ENCODE results near the gene DYNC1I1. TPM values are rescaled to one million over a fixed set of nuclear protein-coding genes. Genes with fewer than 3 reads are reported as not detected.

Gene DYNC1I1
- total and polyA plus RNA-seq, 2 of the 13 experiments (the other 11 are each of a cell fraction or from before 2014, with no cell fraction given), result not detected

DNA sequence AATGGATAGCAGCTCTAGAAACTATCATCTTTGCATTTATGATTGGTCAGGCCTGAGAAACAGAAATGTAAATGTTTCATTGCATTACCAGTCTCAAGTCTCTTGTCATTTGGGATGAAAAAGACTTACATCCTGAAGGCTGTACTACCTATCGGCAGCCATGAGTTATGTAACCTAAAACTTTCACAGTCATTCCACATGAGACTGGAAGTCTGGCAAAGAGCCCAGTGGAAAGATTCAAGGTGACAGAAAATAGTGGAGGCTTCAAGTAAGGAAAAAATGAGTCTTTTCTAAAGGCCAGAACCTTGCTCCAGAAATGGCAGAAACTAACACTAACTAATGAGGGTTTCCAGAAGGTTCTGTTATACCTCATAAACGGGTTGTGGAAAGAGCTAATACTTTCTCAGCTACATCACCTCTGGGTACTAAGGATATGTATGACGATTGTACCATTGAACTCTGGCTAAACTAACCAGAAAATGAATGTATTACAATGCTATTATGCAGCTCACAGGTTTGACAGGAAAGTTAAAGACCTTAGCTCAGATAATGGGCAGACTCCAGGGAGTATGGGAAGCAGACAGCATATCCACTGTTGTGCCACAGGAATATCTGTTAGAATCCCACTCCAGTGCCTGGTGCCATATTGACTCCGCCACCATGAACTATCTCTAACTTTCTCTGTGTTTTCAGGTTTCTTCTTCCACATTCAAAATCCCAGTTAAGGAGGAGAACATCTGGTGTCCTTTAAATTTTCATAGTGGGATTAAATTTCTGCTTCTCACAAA, 41.7 kb upstream of the DYNC1I1 start:
- no peak overlapping the region for H3K9ac ChIP-seq (ENCODE audit: insufficient read depth, low read depth, low read length)
- intact Hi-C loops (cut with micrococcal nuclease; ENCODE audit: unreplicated experiment), result no loop called here
- ATAC-seq, result no peak
- peak; percentile 16 for DNase-seq (ENCODE audit: low spot score)
- no peaks in the 10 kb centered on the region for H4K20me1 ChIP-seq (ENCODE audit: insufficient read depth, low read length)
- no peaks in the 10 kb centered on the region for H3K36me3 ChIP-seq (replicated peaks in 1 of 2; ENCODE audit: control insufficient read depth in 1 of 2, insufficient read depth in 2 of 2, low read length in 2 of 2)
- in situ Hi-C loops (cut with HindIII; ENCODE audit: extremely low pct_ligation_motif_present, low pct_unique_long_range_greater_than_20kb), result no loop called here
- H3K9me3 ChIP-seq (ENCODE audit: low read length), result no peaks in the 10 kb centered on the region
- no peaks in the 10 kb centered on the region for H3K4me1 ChIP-seq (ENCODE audit: insufficient read depth, low read length)
- 38% methylated on average over 4 of the region's 4 CpGs for WGBS (ENCODE audit: low lambda C conversion rate)
- no peaks in the 10 kb centered on the region for H3K79me2 ChIP-seq (ENCODE audit: insufficient read depth, low read length)
- POLR2A ChIA-PET, result no interaction called here
- no peak overlapping the region for H3K4me3 ChIP-seq (replicated peaks in 1 of 3; ENCODE audit: insufficient read depth in 1 of 3, low read depth in 2 of 3, low read length in 3 of 3)
- FAIRE-seq, result no peak
- H2AFZ ChIP-seq (ENCODE audit: low read length), result no peak overlapping the region
- no peak overlapping the region for H3K27ac ChIP-seq (ENCODE audit: extremely low read length, insufficient read depth, low read length)
- H3K4me2 ChIP-seq (ENCODE audit: low read depth, low read length), result no peak overlapping the region
- BruUV-seq (replicated peaks), result no TSS peak
- CTCF ChIA-PET (ENCODE audit: low intra/inter-chr PET ratio, low total read pairs), result no interaction called here
- TF ChIP-seq CC2D1A (CRISPR knock-in tag; IDR thresholded peaks at IDR 0.05), result no peak
- no peak for TF ChIP-seq ZFYVE20 (CRISPR knock-in tag; IDR thresholded peaks at IDR 0.05; ENCODE audit: borderline replicate concordance, low read depth)
- TF ChIP-seq, protein P1, sequence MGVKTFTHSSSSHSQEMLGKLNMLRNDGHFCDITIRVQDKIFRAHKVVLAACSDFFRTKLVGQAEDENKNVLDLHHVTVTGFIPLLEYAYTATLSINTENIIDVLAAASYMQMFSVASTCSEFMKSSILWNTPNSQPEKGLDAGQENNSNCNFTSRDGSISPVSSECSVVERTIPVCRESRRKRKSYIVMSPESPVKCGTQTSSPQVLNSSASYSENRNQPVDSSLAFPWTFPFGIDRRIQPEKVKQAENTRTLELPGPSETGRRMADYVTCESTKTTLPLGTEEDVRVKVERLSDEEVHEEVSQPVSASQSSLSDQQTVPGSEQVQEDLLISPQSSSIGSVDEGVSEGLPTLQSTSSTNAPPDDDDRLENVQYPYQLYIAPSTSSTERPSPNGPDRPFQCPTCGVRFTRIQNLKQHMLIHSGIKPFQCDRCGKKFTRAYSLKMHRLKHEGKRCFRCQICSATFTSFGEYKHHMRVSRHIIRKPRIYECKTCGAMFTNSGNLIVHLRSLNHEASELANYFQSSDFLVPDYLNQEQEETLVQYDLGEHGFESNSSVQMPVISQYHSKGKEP (CRISPR knock-in tag; IDR thresholded peaks at IDR 0.05), result no peak
- no peak for TF ChIP-seq ZIK1 (CRISPR knock-in tag; IDR thresholded peaks at IDR 0.05; ENCODE audit: borderline replicate concordance, low read depth)
- no peak for TF ChIP-seq SIX1 (CRISPR knock-in tag; IDR thresholded peaks at IDR 0.05; ENCODE audit: borderline replicate concordance)
- no peak for TF ChIP-seq MED13 (CRISPR knock-in tag; IDR thresholded peaks at IDR 0.05)
- TF ChIP-seq, protein P2, sequence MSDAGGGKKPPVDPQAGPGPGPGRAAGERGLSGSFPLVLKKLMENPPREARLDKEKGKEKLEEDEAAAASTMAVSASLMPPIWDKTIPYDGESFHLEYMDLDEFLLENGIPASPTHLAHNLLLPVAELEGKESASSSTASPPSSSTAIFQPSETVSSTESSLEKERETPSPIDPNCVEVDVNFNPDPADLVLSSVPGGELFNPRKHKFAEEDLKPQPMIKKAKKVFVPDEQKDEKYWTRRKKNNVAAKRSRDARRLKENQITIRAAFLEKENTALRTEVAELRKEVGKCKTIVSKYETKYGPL (CRISPR knock-in tag; IDR thresholded peaks at IDR 0.05), result peak; percentile 46; the same call in 1 of the 2 replicates
- no peak for TF ChIP-seq AKAP8 (CRISPR knock-in tag; IDR thresholded peaks at IDR 0.05)
- no peak for TF ChIP-seq SRY (CRISPR knock-in tag; IDR thresholded peaks at IDR 0.05)
- TF ChIP-seq NFRKB (IDR thresholded peaks at IDR 0.05), result no peak
- no peak for TF ChIP-seq SMAD9 (CRISPR knock-in tag; IDR thresholded peaks at IDR 0.05)
- no peak for TF ChIP-seq KAT8 (CRISPR knock-in tag; IDR thresholded peaks at IDR 0.05)
- TF ChIP-seq, protein P3, sequence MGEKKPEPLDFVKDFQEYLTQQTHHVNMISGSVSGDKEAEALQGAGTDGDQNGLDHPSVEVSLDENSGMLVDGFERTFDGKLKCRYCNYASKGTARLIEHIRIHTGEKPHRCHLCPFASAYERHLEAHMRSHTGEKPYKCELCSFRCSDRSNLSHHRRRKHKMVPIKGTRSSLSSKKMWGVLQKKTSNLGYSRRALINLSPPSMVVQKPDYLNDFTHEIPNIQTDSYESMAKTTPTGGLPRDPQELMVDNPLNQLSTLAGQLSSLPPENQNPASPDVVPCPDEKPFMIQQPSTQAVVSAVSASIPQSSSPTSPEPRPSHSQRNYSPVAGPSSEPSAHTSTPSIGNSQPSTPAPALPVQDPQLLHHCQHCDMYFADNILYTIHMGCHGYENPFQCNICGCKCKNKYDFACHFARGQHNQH (CRISPR knock-in tag; IDR thresholded peaks at IDR 0.05), result no peak
- no peak for TF ChIP-seq KAT7 (CRISPR knock-in tag; IDR thresholded peaks at IDR 0.05; ENCODE audit: borderline replicate concordance)
- no peak for TF ChIP-seq HNRNPLL (IDR thresholded peaks at IDR 0.05; ENCODE audit: low read depth, low read length, poor library complexity, severe bottlenecking)
- TF ChIP-seq, protein P4, sequence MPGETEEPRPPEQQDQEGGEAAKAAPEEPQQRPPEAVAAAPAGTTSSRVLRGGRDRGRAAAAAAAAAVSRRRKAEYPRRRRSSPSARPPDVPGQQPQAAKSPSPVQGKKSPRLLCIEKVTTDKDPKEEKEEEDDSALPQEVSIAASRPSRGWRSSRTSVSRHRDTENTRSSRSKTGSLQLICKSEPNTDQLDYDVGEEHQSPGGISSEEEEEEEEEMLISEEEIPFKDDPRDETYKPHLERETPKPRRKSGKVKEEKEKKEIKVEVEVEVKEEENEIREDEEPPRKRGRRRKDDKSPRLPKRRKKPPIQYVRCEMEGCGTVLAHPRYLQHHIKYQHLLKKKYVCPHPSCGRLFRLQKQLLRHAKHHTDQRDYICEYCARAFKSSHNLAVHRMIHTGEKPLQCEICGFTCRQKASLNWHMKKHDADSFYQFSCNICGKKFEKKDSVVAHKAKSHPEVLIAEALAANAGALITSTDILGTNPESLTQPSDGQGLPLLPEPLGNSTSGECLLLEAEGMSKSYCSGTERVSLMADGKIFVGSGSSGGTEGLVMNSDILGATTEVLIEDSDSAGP (CRISPR knock-in tag; IDR thresholded peaks at IDR 0.05; ENCODE audit: borderline replicate concordance), result no peak
- peak; percentile 57; the same call in 1 of the 2 replicates for TF ChIP-seq CEBPB (IDR thresholded peaks at IDR 0.05; ENCODE audit: borderline replicate concordance, low read depth, low read length)
- no peaks in the 10 kb centered on the region for H3K27me3 ChIP-seq (ENCODE audit: control insufficient read depth in 1 of 2, insufficient read depth in 2 of 2, low read length in 2 of 2)

All from HepG2 (cell line).